GM15510 (cell line): ENCODE measurements around the gene TSPAN15.

ENCODE experiments used
- POLR2A ChIP-seq: IDR thresholded peaks from 3 replicates; pipeline ENCODE4 v1.6.1; 2011; ENCODE audit warnings: borderline replicate concordance; ENCODE audit not compliant: insufficient read length; ENCODE audit errors: extremely low read depth

TSPAN15 gene

GRCh38 chr10:69425511-69426298, 25.6 kb upstream of the TSPAN15 start:
- no peak for TF ChIP-seq POLR2A

- TF ChIP-seq POLR2A = no peak
These were observed 24.9 kb upstream of the TSPAN15 start for GRCh38 chr10:69426376-69426727.

- TF ChIP-seq POLR2A = no peak
These were observed 23.1 kb upstream of the TSPAN15 start for GRCh38 chr10:69428165-69428564.

GRCh38 chr10:69434169-69434568, 17.1 kb upstream of the TSPAN15 start:
- TF ChIP-seq POLR2A = no peak

- TF ChIP-seq POLR2A = no peak
These were observed 16.3 kb upstream of the TSPAN15 start for GRCh38 chr10:69434926-69435325.

- TF ChIP-seq POLR2A = no peak
These were observed 15.2 kb upstream of the TSPAN15 start for GRCh38 chr10:69435966-69436520.

GRCh38 chr10:69437321-69438259, 13.7 kb upstream of the TSPAN15 start:
- no peak for TF ChIP-seq POLR2A

- TF ChIP-seq POLR2A = no peak
These were observed 12.5 kb upstream of the TSPAN15 start for GRCh38 chr10:69438536-69439349.

GRCh38 chr10:69439350-69439739, 11.9 kb upstream of the TSPAN15 start:
- no peak for TF ChIP-seq POLR2A

GRCh38 chr10:69439813-69440506, 11.3 kb upstream of the TSPAN15 start:
- TF ChIP-seq POLR2A = no peak

- no peak for TF ChIP-seq POLR2A
These were observed 7.9 kb upstream of the TSPAN15 start for GRCh38 chr10:69443354-69443753.

- no peak for TF ChIP-seq POLR2A
These were observed 6.2 kb upstream of the TSPAN15 start for GRCh38 chr10:69445041-69445440.

GRCh38 chr10:69446229-69446628, 5.0 kb upstream of the TSPAN15 start:
- no peak for TF ChIP-seq POLR2A

- no peak for TF ChIP-seq POLR2A
These were observed 4.6 kb upstream of the TSPAN15 start for GRCh38 chr10:69446650-69447151.
